PFSK-1 (cell line): ENCODE data around the gene RELL1.

Experiments
- FOXP2 ChIP-seq: optimal IDR thresholded peaks from 2 replicates; pipeline ENCODE3; 2011; ENCODE audit warnings: borderline replicate concordance, control low read depth, inconsistent platforms; ENCODE audit not compliant: insufficient read depth; ENCODE audit errors: extremely low read length, extremely low read depth
- POLR2AphosphoS5 ChIP-seq: IDR thresholded peaks from 2 replicates; pipeline ENCODE4 v1.6.1; 2012; ENCODE audit warnings: low read depth, mild to moderate bottlenecking, control low read depth, low read length, moderate library complexity
- SIN3A ChIP-seq: IDR thresholded peaks from 2 replicates; pipeline ENCODE4 v1.6.1; 2012; ENCODE audit warnings: mild to moderate bottlenecking, low read length, moderate library complexity, borderline replicate concordance; ENCODE audit not compliant: insufficient read depth
- TAF1 ChIP-seq: IDR thresholded peaks from 2 replicates; pipeline ENCODE4 v1.6.1; 2012; ENCODE audit warnings: low read length, control low read depth, borderline replicate concordance; ENCODE audit not compliant: insufficient read depth
- TF ChIP-seq, protein P1 (sequence below), 2 experiments: IDR thresholded peaks; 2 replicates each; pipeline versions ENCODE4 v1.6.1 to v1.8.0; 2011 to 2012; ENCODE audit warnings: low read depth in 2 of 2, low read length in 2 of 2, control low read depth in 1 of 2, inconsistent platforms in 1 of 2, mild to moderate bottlenecking in 1 of 2, moderate library complexity in 1 of 2; ENCODE audit not compliant: insufficient read depth in 1 of 2

RELL1 gene

DNA sequence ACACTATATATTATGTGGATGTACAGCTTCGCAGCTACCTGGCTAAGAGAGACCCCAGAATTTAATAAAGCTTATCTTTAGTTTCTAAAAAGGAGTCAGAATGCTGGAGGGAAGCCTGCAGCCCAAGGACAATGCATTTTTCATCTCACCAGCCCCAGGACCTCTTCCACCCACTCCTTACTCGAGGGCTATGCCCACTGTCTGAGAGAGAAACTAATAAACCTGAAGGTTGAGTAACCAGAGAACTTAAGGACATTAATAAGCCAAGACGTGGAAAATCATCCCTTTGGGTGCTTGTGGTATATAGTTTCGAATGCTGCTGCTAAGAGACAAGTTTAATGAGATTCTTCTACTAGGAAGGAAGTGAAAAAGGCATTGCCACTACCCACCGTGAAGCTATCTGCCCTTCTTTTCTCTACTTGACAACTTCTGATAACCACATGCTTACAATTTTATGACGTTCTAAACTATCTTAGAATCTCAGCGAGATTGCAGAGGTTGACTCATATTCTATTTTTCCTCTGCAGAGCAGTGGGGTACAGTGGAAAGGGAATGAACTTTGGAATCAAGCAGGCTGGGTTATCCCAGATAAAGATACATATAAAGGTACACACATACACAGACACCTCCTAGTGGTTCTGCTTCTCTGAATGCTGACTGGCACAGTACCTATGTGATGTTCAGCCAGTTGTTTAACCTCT is 3.3 kb downstream of the RELL1 start:
- TF ChIP-seq SIN3A (no peak), TAF1 (no peak), POLR2AphosphoS5 (no peak), FOXP2 (no peak)
- TF ChIP-seq, protein P1, sequence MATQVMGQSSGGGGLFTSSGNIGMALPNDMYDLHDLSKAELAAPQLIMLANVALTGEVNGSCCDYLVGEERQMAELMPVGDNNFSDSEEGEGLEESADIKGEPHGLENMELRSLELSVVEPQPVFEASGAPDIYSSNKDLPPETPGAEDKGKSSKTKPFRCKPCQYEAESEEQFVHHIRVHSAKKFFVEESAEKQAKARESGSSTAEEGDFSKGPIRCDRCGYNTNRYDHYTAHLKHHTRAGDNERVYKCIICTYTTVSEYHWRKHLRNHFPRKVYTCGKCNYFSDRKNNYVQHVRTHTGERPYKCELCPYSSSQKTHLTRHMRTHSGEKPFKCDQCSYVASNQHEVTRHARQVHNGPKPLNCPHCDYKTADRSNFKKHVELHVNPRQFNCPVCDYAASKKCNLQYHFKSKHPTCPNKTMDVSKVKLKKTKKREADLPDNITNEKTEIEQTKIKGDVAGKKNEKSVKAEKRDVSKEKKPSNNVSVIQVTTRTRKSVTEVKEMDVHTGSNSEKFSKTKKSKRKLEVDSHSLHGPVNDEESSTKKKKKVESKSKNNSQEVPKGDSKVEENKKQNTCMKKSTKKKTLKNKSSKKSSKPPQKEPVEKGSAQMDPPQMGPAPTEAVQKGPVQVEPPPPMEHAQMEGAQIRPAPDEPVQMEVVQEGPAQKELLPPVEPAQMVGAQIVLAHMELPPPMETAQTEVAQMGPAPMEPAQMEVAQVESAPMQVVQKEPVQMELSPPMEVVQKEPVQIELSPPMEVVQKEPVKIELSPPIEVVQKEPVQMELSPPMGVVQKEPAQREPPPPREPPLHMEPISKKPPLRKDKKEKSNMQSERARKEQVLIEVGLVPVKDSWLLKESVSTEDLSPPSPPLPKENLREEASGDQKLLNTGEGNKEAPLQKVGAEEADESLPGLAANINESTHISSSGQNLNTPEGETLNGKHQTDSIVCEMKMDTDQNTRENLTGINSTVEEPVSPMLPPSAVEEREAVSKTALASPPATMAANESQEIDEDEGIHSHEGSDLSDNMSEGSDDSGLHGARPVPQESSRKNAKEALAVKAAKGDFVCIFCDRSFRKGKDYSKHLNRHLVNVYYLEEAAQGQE (IDR thresholded peaks at IDR 0.05; ENCODE audit: insufficient read depth in 1 of 2, low read depth in 2 of 2, low read length in 2 of 2): no peak

DNA sequence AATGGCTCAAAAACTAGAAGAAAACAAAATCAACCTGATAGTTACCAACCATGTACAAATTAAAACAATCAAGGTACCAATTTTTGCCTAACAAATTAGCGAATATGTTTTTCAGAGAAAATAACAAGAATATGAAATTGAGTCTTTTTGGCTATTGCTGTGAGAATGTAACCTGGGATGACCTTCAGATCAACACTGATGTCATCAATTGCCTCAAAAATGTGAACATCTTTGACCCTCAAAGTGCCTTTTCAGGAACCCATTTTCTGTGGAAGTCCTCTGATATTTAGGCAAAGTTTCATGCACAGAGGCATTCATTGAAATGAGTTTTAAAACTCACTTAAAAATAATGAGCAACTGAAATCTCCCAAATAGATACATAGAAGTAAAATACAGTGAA is 6.1 kb downstream of the RELL1 start:
- TF ChIP-seq, protein P1 (IDR thresholded peaks at IDR 0.05; ENCODE audit: insufficient read depth in 1 of 2, low read depth in 2 of 2, low read length in 2 of 2): no peak
- TF ChIP-seq POLR2AphosphoS5 (no peak), SIN3A (no peak), FOXP2 (no peak), TAF1 (no peak)

DNA sequence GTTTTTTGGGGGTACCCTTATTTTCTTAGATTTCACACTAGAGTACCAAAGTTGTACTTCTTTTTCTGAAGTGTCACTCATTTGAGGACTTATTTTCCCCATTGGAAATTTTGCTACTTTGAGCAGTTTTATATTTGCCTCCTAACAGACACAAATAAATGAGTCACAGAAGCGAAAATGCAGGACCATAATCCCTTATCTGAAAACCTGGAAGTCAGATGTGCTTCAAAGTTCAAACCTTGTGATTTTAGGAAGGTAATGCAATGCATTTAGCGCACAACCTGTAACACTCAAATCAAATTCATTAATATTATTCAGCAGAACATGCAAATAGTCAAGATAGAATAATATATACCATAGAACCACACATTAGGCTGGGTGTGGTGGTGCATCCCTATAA is 6.9 kb downstream of the RELL1 start:
- TF ChIP-seq, protein P1 (IDR thresholded peaks at IDR 0.05; ENCODE audit: insufficient read depth in 1 of 2, low read depth in 2 of 2, low read length in 2 of 2): no peak
- no peak for TF ChIP-seq FOXP2
- TF ChIP-seq TAF1: no peak
- no peak for TF ChIP-seq POLR2AphosphoS5
- no peak for TF ChIP-seq SIN3A

DNA sequence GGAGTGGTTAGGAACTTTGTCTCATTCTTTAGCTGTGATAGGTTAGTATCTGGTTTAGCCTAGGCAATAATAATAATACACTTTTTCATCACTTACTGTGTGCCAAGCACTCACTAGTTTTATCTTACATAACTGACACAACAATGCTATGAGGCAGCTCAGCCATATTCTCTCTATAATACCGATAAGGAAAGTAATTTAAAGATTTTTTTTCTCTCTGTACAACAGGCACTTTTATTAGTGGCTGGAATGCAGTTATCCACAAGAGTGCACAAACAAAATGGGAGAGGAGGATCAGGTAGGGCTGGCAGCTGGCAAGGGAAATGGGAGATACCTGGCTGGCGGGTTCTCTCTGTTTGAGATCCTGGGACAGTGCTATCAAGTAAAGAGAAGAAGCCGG is 7.6 kb downstream of the RELL1 start:
- TF ChIP-seq TAF1 (no peak), SIN3A (no peak)

DNA sequence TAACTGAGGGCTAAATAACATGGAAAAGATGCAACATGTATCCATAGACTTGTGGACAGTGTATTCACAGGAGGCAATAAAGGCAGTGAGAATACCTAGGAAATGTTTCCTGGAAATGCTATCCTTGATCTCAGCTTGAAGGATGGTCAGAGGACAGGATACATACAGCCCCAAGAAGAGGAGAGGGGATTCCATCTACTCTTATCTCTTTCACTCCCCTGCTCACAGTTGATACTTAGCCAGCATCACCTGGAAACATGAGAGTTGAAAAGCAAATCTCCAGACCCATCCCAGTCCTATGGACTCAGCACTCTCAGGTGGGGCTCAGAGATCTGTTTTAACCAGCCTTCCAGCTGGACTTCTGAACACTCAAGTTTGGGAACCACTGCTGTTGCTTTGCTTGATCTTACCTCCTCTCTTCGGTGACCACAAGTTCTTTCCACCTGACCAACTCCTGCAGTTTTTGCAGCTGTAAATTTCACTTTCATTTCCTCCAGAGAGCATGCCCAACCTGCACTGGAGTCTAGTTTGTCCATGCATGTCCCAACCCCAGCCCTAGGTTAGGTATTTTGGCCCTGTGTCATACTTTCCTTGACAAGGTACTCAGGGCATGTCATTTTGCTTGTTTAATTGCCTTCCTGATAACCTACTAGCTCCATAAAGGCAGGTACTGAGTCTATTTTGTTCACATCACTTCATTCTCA is 10.4 kb downstream of the RELL1 start:
- TF ChIP-seq SIN3A: no peak
- no peak for TF ChIP-seq FOXP2
- no peak for TF ChIP-seq POLR2AphosphoS5
- TF ChIP-seq, protein P1 (IDR thresholded peaks at IDR 0.05; ENCODE audit: insufficient read depth in 1 of 2, low read depth in 2 of 2, low read length in 2 of 2): no peak
- no peak for TF ChIP-seq TAF1
